CD4-positive, alpha-beta T cell treated with Interleukin-6 for 4 hours (primary cell): ENCODE data around the gene PTPRG.
"Not testable (repeated sequence)": the region's sequence is repeated elsewhere in the genome, so short reads cannot be mapped to it uniquely, and the experiment has no call there.

Experiments used
- DNase-seq: peaks from one replicate; pipeline ENCODE4 v3.0.0-alpha.2; 2020; ENCODE audit warnings: mixed read lengths

The PTPRG gene

DNA sequence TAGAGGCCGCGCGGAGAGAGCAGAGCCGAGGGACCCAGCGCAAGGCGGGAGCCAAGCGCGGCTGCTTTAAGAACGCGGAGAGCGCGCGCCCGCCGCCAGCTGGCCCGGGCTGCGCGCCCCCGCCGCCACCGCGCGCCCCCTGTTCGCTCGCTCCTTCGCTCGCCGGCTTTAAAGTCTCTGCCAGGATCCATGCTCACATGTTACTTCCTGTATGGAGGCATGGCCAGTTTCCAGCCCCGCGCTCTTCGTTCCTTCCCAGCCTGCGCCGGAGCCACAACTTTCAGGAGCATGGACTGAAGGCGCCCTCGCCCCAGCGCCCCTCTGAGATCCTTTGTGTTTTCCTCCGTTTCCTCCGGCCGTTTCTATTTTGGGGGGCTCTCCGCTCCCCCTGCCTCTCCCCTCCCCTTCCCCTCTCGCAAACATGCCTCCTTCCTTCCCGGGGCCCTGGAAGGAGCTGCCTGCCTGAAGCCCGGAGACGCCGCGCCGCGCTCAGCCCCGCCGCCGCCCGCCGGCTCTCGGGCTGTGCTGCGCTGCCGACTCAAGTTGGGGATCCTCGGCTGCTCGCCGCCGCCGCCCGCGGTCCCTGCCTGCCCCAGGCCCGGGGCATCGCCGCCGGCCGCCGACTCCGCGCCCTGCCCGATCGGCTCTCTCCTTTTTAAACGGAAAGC, at the start of gene PTPRG:
Gene PTPRG, plus strand, starts transcription at position 198 of the 668 bp plus-strand sequence. CDS start 717 bp downstream, outside the sequence.
- no peak for DNase-seq

DNA sequence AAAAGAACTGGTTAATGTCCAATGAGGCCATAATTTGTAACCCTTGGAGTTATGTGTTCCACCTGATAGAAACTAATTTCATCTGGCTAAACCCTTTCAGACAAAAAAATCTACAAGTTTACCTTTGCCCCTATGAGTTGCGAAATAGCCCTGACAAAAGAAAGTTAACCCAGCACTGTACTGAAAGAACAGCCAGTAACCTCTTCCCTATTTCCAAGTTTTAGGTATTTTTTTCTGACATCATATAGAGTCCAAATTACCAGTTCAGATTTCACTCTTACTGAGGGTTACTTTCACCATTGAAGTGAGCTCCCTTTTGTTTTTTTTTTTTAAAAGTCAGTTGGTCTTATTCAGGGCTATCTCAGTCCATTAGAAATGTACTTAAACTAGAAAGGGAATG, 42.8 kb upstream of the PTPRG start:
- DNase-seq: no peak

GRCh38 chr3:61520966-61521628, 40.3 kb upstream of the PTPRG start:
- no peak for DNase-seq

DNA sequence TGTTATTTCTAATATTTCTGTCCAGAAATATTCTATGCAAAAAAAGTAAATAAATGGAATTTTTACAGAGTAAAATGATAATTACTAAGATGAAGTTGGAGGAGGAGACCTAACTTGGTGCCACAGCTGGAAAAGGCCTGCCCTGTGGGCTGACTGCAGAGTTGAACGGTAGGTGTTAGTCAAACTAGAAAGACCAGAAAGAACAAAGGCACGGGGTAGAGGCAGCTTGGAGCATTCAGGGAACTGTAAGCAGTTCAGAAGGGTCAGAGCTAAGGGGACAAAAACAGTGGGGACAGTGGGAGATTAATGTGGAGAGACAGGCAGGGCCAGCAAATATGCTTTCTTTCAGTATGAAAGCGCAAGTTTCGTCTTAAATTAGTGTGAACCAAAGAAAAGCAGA, 39.3 kb upstream of the PTPRG start:
- no peak for DNase-seq

GRCh38 chr3:61522626-61523025, 38.7 kb upstream of the PTPRG start:
- DNase-seq: no peak

DNA sequence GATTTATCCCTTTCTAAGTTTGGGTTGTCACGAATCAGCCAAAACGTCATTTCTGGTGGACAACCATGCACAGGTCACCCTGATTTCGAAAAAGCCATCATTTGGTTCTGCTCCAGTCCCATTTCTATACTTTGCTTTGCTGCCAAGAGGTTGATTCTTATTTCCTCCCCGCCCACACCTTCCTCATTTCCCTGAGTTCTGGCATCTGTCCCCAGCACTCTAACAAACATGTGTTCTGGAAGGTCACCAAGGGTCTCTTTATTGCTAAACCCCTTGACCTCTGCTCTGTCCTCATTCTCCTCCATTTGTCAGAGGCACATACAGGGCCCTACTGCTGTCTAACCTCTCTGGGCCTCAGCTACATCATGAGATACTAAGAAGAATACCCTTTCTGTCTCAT, 36.4 kb upstream of the PTPRG start:
- no peak for DNase-seq

DNA sequence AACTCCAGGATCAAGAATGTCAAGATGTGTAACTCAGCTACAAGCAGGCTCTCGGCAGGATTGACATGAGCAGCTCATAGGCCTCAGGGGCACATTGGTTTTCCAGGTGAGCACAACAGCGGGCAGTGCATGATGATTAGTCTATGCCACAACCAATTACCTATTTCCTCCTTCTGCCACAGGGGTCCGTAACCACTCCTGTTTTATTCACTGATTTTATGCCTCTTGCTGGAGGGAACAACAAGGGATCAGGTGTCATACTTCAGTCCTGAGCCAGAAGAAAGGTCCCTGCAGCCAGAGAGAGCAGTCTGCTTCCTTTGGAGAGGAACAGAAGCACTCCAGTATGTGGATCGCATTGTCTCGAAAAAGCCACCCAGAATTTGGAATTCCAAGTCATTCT, 35.1 kb upstream of the PTPRG start:
- no peak for DNase-seq

GRCh38 chr3:61527011-61527410, 34.4 kb upstream of the PTPRG start:
- DNase-seq: no peak

GRCh38 chr3:61530355-61530754, 31.0 kb upstream of the PTPRG start:
- no peak for DNase-seq

- no peak for DNase-seq
These were observed 29.8 kb upstream of the PTPRG start for GRCh38 chr3:61531528-61531927.

DNA sequence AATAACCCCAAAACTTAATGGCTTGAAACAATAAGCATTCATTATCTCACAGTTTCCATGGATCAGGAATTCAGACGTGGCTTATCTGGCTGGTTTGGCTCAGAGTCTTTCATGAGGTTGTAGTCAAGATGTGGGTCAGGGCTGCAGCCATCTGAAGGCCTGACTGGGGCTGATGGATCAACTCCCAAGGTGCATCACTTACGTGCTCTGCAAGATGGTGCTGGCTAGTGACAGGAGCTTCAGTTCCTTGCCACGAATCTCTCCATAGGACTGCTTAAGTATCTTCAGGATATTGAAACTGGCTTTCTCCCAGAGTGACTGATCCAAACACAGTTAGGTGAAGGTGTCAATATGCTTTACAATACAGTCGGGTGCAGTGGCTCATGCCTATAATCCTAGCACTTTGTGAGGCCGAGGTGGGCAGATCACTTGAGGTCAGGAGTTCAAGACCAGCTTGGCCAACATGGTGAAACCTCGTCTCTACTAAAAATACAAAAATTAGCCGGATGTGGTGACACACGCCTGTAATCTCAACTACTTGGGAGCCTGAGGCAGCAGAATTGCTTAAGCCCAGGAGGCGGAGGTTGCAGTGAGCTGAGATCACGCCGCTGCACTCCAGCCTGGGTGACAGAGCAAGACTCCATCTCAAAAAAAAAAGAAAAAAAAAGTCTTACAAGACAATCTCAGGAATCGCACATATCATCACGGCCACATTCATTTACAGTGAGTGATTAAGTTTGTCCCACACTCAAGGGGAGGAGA, 28.5 kb upstream of the PTPRG start:
- DNase-seq: no peak

- DNase-seq: no peak
These were observed 25.5 kb upstream of the PTPRG start for GRCh38 chr3:61535826-61536225.

DNA sequence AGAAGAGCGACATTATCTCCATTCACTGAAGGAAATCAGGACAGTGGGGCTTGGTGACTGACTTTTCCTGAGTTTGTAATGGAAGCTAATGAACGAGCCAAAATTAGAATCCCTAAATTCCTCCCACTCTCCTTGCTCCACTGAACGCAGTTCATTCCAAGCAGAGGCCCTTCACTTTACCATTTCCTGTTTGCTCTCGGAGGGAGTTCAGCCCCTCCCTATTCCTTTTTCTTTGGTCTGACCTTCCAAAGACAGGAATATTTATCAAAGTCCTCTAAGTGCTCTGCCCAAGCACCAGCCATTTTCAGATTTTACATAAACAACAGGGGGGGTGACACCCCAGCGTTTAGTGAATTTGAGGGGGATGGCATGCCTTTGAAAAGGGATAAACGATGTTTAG, 24.0 kb upstream of the PTPRG start:
- no peak for DNase-seq

GRCh38 chr3:61538486-61538885, 22.9 kb upstream of the PTPRG start:
- no peak for DNase-seq

- no peak for DNase-seq
These were observed 19.7 kb upstream of the PTPRG start for GRCh38 chr3:61541694-61542093.

GRCh38 chr3:61545716-61546115, 15.7 kb upstream of the PTPRG start:
- DNase-seq: no peak

DNA sequence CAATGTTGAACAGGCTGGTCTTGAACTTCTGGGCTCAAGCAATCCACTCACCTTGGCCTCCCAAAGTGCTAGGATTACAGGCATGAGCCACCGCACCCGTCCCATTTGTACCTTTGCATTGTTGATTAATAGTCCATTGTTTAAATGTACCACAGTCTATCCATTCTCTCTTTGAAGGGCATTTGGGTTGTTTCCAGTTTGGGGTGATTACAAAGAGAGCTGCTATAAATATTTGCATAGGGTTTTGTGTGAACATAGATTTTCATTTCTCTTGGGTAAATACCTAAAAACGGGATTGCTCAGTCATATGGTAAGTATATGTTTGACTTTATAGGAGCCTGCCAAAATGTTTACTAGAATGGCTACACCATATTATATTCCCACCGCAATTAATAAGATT, 13.7 kb upstream of the PTPRG start:
- no peak for DNase-seq

DNA sequence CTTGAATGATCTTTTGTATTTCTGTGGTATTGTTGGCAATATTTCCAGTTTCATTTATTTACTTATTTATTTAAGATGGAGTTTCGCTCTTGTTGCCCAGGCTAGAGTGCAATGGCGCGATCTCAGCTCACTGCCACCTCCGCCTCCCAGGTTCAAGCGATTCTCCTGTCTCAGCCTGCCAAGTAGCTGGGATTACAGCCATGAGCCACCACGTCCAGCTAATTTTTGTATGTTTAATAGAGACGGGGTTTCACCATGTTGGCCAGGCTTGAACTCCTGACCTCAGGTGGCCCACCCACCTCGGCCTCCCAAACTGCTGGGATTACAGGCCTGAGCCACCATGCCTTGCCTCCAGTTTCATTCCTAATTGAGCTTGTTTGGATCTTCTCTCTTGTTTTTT, 8.7 kb upstream of the PTPRG start:
- not testable (repeated sequence) for DNase-seq

GRCh38 chr3:61559136-61559731, 2.1 kb upstream of the PTPRG start:
- no peak for DNase-seq

DNA sequence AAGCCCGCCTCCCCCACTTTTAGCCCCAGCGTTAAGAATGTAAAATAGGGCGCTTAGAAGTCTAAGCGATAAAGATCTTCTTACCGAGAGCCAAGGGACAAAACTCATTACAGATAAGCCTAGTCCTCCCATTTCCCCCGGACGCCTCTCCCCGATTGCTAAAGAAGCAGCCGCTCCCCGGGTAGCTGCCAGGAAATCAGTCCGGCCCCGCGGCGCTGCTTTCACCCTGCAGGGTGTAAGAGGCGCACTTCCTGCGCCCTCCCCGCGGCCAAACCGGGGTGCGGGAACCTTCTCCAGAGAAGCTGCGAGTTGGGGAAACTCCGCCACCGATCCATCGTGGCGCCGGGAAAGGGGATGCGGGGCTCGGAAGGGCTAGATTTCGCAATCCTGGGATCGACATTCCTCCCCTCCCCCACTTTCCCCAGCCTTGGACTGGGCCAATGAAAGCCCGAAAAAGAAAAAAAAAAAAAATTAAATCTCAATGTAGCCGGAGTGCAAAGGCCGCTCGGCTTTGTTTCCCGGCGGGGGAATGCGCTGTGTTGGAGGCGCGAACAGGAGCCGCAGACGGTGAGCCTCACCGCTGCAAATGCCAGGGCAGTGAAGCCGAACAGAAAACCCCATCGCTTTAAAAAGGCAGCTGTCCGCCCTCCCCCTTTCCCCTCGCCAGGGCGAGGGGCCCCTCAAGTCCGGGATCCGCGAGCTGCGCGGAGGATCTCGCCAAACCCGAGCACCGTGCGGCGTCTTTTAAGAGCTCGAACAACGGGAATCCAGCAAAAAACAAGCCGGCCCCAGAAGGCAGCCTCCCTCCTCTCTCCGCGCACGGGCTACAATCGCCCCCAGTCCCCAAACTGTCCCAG, 626 bp upstream of the PTPRG start:
- no peak for DNase-seq

DNA sequence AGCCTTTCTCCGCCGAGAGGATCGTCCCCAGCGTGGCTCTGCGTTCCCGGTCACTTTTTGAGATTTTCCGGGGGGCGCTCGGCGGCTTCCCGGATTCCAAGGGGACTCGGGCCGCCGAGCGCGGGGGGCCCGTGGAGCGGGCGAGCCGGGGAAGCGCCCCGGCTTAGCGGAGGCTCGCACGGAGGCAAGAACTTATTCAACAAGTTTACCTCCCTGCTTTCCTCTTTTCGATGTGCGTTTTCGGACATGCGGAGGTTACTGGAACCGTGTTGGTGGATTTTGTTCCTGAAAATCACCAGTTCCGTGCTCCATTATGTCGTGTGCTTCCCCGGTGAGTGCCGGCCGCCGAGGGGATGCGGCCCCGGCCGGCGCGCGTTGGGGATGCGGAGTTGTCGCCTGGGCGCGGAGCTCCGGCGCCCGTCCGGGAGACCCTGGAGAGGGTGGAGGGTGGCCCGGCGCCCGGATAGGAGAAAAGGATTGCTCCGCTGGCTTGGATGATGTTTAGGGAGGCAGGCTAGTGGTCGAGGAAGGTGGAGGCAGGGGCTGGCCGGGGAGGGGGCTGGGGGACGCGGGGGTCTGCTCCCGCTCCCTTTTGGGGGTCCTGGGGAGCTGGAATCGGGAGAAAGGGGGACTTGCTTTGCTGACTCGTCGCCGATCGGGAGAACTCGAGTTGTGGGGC, 810 bp downstream of the PTPRG start:
- no peak for DNase-seq

DNA sequence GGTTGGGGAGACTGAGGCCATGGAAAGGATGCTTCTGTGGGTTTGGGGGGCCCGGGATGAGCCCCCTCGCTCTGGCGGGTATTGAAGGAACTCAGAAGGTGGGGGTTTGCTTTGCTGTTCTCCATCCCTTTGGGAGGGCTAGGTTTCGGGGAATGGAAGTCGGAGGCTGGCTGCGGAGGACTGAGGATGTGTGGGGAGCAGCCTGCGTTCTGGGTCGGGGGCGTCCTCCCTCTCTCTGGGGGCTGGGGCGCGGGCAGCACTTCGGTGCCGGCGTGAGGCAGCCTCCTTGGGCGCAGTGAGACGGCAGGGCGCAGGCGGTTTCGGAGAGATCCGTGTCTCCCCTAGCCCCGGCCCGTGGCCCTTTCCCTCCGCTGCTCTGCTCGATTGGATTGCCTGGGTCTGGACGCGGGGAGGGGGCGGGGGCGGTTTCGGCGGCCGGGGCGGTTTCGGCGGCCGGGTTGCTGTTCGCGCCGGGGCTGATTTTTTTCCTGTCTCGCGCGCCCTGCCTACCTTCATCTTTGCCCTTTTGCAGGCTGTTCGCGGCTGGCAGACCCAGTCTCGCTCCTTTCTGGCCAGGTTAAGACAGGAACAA, 1.4 kb downstream of the PTPRG start:
- no peak for DNase-seq
